Tibial nerve (tissue), 4 donors: ENCODE measurements around the gene SPATS2. TPM values are rescaled to one million over a fixed set of nuclear protein-coding genes. Genes with fewer than 3 reads are reported as not detected.

ENCODE experiments used
- DNase-seq, 2 donors: peaks; one replicate each; pipeline ENCODE4 v3.0.0-alpha.2; 2019; ENCODE audit warnings: low spot score in 2 of 2
- H3K27ac ChIP-seq, 4 donors: fragments of 200-600 bp; sonication (generic) in 3 of 4; one replicate each; pipeline ENCODE4 v1.5.1; 2017 to 2019; ENCODE audit warnings: mild to moderate bottlenecking in 1 of 4
- H3K27me3 ChIP-seq, 2 donors: fragments of 200-600 bp; sonication (generic) in 1 of 2; one replicate each; pipeline versions ENCODE4 v1.5.1 to v1.6.0; 2017 to 2019
- H3K36me3 ChIP-seq, 3 donors: fragments of 200-600 bp; sonication (generic); one replicate each; pipeline ENCODE4 v1.5.1; 2018 to 2019
- H3K4me1 ChIP-seq, 4 donors: fragments of 200-600 bp; sonication (generic) in 3 of 4; one replicate each; pipeline ENCODE4 v1.5.1; 2017 to 2019
- H3K4me3 ChIP-seq, 4 donors: fragments of 200-600 bp; sonication (generic) in 3 of 4; one replicate each; pipeline ENCODE4 v1.5.1; 2017 to 2019; ENCODE audit warnings: mild to moderate bottlenecking in 1 of 4, moderate library complexity in 1 of 4
- H3K9me3 ChIP-seq, 4 donors: fragments of 200-600 bp; sonication (generic) in 3 of 4; one replicate each; pipeline ENCODE4 v1.5.1; 2017 to 2019
- EP300 ChIP-seq, 2 donors: sonication (generic); formaldehyde crosslinking; IDR thresholded peaks; one replicate each; pipeline ENCODE4 v1.6.1; 2017; ENCODE audit warnings: antibody characterized with exemption in 2 of 2, mild to moderate bottlenecking in 1 of 2
- POLR2A ChIP-seq, 2 donors: fragments of 450-650 bp; IDR thresholded peaks; one replicate each; pipeline ENCODE4 v1.6.1; 2017; ENCODE audit warnings: antibody characterized with exemption in 2 of 2, mild to moderate bottlenecking in 2 of 2, moderate library complexity in 2 of 2
- WGBS, 2 donors: methylation state at CpG; one replicate each; pipeline ENCODE4 v1.1.5; 2018; 5-methylcytosine and 5-hydroxymethylcytosine counted together
- total RNA-seq, 4 donors: library from RNA; depleted of rRNA; stranded (reverse); fragments of >200 nt; gene quantifications; one replicate each; pipeline ENCODE4 v1.1.0, GENCODE V29; 2016
- TF ChIP-seq, protein P1 (sequence below), 5 experiments: fragments of 200-600 bp in 3 of 5; fragments of 450-650 bp in 2 of 5; sonication (generic) in 3 of 5; IDR thresholded peaks; one replicate each; pipeline ENCODE4 v1.5.1; 2016 to 2019; ENCODE audit warnings: antibody characterized with exemption in 5 of 5, mild to moderate bottlenecking in 3 of 5, moderate library complexity in 2 of 5

Gene SPATS2
- total RNA-seq, 4 donors from 2014 or later = 5.9 to 14.7 (median 9.8) TPM

DNA sequence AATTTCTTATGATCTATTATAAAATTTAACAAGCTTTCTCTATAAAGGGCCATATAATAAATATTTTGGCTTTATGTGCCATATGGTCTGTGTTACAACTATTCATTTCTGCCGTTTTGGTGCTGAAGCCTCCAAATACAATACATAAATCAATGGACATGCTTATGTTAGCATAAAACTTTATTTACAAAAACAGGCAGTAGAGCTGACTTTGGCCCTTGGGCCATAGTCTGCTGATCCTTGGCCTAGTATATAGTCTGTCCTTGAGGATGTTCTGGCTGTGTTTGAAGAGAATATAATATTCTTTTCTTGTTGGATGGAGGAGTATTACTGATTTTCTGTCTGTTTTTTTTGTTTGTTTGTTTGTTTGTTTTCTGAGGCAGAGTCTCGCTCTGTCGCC lies 81.6 kb downstream of the SPATS2 start:
- no peak for DNase-seq
- Histone ChIP-seq H3K27me3 (no peaks in the 10 kb centered on the region), H3K4me3 (no peak overlapping the region), H3K4me1 (no peaks in the 10 kb centered on the region), H3K9me3 (no peaks in the 10 kb centered on the region), H3K27ac (no peak overlapping the region), H3K36me3 (no peaks in the 10 kb centered on the region)
- 88 to 90% methylated on average over 3 of the region's 3 CpGs for WGBS, 2 donors
- TF ChIP-seq, protein P1, sequence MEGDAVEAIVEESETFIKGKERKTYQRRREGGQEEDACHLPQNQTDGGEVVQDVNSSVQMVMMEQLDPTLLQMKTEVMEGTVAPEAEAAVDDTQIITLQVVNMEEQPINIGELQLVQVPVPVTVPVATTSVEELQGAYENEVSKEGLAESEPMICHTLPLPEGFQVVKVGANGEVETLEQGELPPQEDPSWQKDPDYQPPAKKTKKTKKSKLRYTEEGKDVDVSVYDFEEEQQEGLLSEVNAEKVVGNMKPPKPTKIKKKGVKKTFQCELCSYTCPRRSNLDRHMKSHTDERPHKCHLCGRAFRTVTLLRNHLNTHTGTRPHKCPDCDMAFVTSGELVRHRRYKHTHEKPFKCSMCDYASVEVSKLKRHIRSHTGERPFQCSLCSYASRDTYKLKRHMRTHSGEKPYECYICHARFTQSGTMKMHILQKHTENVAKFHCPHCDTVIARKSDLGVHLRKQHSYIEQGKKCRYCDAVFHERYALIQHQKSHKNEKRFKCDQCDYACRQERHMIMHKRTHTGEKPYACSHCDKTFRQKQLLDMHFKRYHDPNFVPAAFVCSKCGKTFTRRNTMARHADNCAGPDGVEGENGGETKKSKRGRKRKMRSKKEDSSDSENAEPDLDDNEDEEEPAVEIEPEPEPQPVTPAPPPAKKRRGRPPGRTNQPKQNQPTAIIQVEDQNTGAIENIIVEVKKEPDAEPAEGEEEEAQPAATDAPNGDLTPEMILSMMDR (IDR thresholded peaks at IDR 0.05) = no peak
- no peak for TF ChIP-seq EP300 (IDR thresholded peaks at IDR 0.05)
- TF ChIP-seq POLR2A (IDR thresholded peaks at IDR 0.05) = no peak

DNA sequence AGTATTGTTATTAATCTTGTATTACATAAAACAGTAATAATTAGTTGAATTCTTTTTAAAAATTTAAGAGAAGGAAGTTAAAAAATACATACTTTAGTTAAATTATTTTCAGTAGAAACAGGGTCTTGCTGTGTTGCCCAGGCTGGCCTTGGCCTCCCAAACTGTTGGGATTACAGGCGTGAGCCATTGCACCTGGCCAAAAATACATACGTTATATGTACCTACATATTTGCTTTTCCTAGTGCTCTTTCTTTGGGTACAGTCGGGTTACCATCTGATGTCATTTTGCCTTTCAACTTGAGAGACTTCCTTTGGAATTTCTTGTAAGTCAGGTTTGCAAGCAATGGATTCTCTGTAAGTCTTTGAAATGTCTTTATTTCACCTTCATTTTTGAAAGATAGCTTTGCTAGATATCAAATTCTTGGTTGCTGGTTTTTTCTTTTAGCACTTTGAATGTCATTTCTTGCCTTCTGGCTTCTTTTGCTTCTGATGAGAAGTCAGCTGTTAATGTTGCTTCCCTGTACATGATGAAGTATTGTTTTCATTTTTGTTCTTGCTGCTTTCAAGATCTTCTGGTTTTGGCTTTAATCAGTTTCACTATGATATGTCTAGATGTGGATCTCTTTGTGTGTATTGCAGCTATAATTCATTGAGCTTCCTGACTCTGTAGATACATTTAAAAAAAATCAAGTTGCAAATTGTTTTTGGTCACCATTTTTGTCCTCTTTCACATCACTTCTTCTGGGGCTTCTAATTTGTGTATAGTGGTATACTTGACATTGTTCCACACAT lies 84.4 kb downstream of the SPATS2 start:
- no peak overlapping the region for H3K27ac ChIP-seq
- H3K9me3 ChIP-seq = no peaks in the 10 kb centered on the region
- WGBS, 2 donors = 60 to 90% methylated on average over 3 of the region's 3 CpGs
- TF ChIP-seq EP300 (IDR thresholded peaks at IDR 0.05) = no peak
- TF ChIP-seq POLR2A (IDR thresholded peaks at IDR 0.05) = no peak
- TF ChIP-seq, protein P1 (IDR thresholded peaks at IDR 0.05) = no peak
- no peak for DNase-seq
- no peaks in the 10 kb centered on the region for H3K4me1 ChIP-seq
- no peaks in the 10 kb centered on the region for H3K36me3 ChIP-seq
- H3K27me3 ChIP-seq = no peaks in the 10 kb centered on the region
- H3K4me3 ChIP-seq = no peak overlapping the region

DNA sequence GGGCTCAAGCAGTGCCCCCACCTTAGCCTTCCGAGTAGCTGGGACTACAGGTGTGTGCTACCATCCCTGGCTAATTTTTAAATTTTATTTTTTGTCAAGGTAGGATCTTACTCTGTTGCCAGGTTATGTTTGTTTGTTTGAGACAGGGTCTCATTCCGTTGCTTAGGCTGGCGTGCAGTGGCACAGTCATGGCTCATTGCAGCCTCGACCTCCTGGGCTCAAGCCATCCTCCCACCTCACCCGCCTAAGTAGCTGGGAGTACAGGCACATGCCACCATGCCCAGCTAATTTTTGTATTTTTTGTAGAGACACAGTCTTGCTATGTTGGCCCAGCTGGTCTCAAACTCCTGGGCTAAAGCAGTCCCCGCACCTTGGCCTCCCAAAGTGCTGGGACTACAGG lies 88.2 kb downstream of the SPATS2 start:
- Histone ChIP-seq H3K4me1 (no peaks in the 10 kb centered on the region), H3K27me3 (no peaks in the 10 kb centered on the region), H3K4me3 (no peak overlapping the region), H3K27ac (no peak overlapping the region), H3K9me3 (no peaks in the 10 kb centered on the region), H3K36me3 (no peaks in the 10 kb centered on the region)
- WGBS, 2 donors = 95 to 98% methylated on average over 6 of the region's 6 CpGs
- no peak for DNase-seq
- no peak for TF ChIP-seq POLR2A (IDR thresholded peaks at IDR 0.05)
- no peak for TF ChIP-seq EP300 (IDR thresholded peaks at IDR 0.05)
- TF ChIP-seq, protein P1 (IDR thresholded peaks at IDR 0.05) = no peak

DNA sequence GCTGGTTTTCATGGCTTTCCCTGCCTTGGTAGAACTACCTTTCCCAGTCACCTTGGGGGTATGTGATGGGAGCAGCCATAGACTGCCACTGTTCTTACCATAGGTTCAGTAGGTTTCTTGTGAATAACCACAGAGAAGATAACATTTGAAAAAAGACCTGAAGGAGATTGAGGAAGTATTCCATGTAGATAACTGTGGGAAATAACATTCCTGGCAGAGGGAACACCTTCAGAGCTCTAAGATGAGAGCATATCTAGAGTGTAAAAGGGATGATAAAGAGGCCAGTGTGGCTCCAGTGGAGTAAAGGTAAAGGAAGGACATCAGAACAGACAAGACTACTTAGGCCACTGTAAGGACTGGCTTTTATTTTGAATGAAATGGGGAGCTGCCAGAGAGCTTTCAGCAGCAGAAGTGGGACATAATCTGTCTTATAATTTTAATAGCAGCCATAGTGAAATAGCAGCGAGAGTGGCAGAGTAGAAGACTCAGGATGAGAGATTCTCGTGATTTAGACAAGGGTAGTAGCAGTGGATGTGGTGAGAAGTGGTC lies 88.9 kb downstream of the SPATS2 start:
- Histone ChIP-seq H3K4me1 (no peaks in the 10 kb centered on the region), H3K9me3 (no peaks in the 10 kb centered on the region), H3K36me3 (no peaks in the 10 kb centered on the region), H3K27me3 (no peaks in the 10 kb centered on the region), H3K4me3 (no peak overlapping the region), H3K27ac (no peak overlapping the region)
- TF ChIP-seq, protein P1 (IDR thresholded peaks at IDR 0.05) = no peak
- TF ChIP-seq EP300 (IDR thresholded peaks at IDR 0.05) = no peak
- no peak for TF ChIP-seq POLR2A (IDR thresholded peaks at IDR 0.05)
- WGBS, 2 donors = 91 to 93% methylated on average over 2 of the region's 2 CpGs
- no peak for DNase-seq

DNA sequence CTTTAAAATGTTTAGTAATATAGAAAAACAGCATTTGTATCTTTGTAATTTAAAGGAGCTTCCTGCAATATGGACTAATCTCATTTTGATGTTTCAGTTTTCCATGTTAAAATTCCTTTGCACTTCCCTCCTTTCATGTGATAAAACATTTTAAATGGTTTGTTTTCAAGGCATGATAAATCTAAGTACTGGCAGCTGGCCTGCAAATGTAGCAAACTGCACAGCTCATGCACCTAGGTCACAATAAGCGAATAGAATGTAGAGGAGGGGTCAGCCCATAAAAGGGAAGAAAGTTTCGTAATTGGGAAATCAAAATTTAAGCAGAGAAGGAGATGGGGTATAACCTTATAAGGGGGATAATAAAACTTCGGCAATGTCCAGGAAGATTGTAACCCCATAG lies 91.6 kb downstream of the SPATS2 start:
- WGBS, 2 donors = 84 to 86% methylated on average over 3 of the region's 3 CpGs
- no peak for TF ChIP-seq EP300 (IDR thresholded peaks at IDR 0.05)
- TF ChIP-seq, protein P1 (IDR thresholded peaks at IDR 0.05) = no peak
- no peak for TF ChIP-seq POLR2A (IDR thresholded peaks at IDR 0.05)
- Histone ChIP-seq H3K36me3 (no peaks in the 10 kb centered on the region), H3K4me3 (no peak overlapping the region), H3K9me3 (no peaks in the 10 kb centered on the region), H3K4me1 (peaks cover 0 to 12% (median 0%) of the 10 kb centered on the region in 4 donors), H3K27ac (no peak overlapping the region), H3K27me3 (no peaks in the 10 kb centered on the region)
- DNase-seq = no peak
